Measurements from ENCODE around the gene MCM3AP. TPM values are rescaled to one million over a fixed set of nuclear protein-coding genes. Genes with fewer than 3 reads are reported as not detected.

The MCM3AP gene
- total and polyA plus RNA-seq, 9 of the 15 experiments (the other 6 are each of a cell fraction or from before 2014, with no cell fraction given), result 6.5 to 179 (median 69.6) TPM

- no peak overlapping the region; the same call in 2 of the 3 replicates for H3K27ac ChIP-seq (ENCODE audit: extremely low read depth, low read depth, low read length)
- no peaks in the 10 kb centered on the region for H3K9me1 ChIP-seq (ENCODE audit: control insufficient read depth, insufficient read depth, low read length)
- peaks cover 28% of the 10 kb centered on the region for H4K20me1 ChIP-seq (replicated peaks; ENCODE audit: control insufficient read depth, insufficient read depth, low read length)
- H2AFZ ChIP-seq (ENCODE audit: low read depth, low read length), result no peak overlapping the region
- no peak overlapping the region for H3K4me3 ChIP-seq
- no peaks in the 10 kb centered on the region for H3K27me3 ChIP-seq (ENCODE audit: control insufficient read depth in 2 of 2, insufficient read depth in 2 of 2, low read length in 2 of 2)
- H3K4me2 ChIP-seq (ENCODE audit: insufficient read depth, low read length), result no peak overlapping the region; the same call in 1 of the 2 replicates
- no peaks in the 10 kb centered on the region for H3K9me3 ChIP-seq (replicated peaks; ENCODE audit: control insufficient read depth, insufficient read depth, low read depth, low read length)
- peak overlapping the region in 1 of 2 experiments; percentile 57; a peak in 2 of 4 replicates for H3K9ac ChIP-seq (ENCODE audit: insufficient read depth in 1 of 2, low read depth in 2 of 2, low read length in 2 of 2)
- ATAC-seq (no peak), FAIRE-seq (no peak), DNase-seq (ENCODE audit: extremely low read depth in 1 of 4, low spot score in 3 of 4) (no peak)
- ChIA-PET POLR2A (interaction anchor here (2.5 kb wide), 1 partner anchor 18 kb away, joined by 9 read pairs; no protein-coding TSS in a partner anchor), CTCF (ENCODE audit: low intra/inter-chr PET ratio) (no interaction called here)
- peaks cover 55% of the 10 kb centered on the region for H3K36me3 ChIP-seq (ENCODE audit: control insufficient read depth, insufficient read depth, low read length)
- intact Hi-C loops (cut with micrococcal nuclease), result no loop called here
- H3K79me2 ChIP-seq (ENCODE audit: control insufficient read depth, insufficient read depth, low read length), result peaks cover 51% of the 10 kb centered on the region
- H3K4me1 ChIP-seq (replicated peaks in 1 of 2; ENCODE audit: control insufficient read depth in 2 of 2, insufficient read depth in 2 of 2, low read length in 2 of 2), result peaks cover 27 to 66% of the 10 kb centered on the region in 2 experiments; a peak in 4 of 5 replicates
- 83% methylated on average over 7 of the region's 7 CpGs for WGBS (ENCODE audit: insufficient coverage, low coverage, missing lambda C conversion rate)
- in situ Hi-C loops (cut with MboI), result no loop called here
- BruUV-seq (replicated peaks), result no TSS peak
- peak; percentile 90 for TF ChIP-seq TFE3 (CRISPR knock-in tag; IDR thresholded peaks at IDR 0.05)
- TF ChIP-seq, protein P1, sequence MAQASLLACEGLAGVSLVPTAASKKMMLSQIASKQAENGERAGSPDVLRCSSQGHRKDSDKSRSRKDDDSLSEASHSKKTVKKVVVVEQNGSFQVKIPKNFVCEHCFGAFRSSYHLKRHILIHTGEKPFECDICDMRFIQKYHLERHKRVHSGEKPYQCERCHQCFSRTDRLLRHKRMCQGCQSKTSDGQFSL (CRISPR knock-in tag; IDR thresholded peaks at IDR 0.05), result no peak
- TF ChIP-seq, protein P1 (tag; IDR thresholded peaks at IDR 0.05), result no peak
- TF ChIP-seq, protein P2, sequence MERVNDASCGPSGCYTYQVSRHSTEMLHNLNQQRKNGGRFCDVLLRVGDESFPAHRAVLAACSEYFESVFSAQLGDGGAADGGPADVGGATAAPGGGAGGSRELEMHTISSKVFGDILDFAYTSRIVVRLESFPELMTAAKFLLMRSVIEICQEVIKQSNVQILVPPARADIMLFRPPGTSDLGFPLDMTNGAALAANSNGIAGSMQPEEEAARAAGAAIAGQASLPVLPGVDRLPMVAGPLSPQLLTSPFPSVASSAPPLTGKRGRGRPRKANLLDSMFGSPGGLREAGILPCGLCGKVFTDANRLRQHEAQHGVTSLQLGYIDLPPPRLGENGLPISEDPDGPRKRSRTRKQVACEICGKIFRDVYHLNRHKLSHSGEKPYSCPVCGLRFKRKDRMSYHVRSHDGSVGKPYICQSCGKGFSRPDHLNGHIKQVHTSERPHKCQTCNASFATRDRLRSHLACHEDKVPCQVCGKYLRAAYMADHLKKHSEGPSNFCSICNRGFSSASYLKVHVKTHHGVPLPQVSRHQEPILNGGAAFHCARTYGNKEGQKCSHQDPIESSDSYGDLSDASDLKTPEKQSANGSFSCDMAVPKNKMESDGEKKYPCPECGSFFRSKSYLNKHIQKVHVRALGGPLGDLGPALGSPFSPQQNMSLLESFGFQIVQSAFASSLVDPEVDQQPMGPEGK (CRISPR knock-in tag; IDR thresholded peaks at IDR 0.05; ENCODE audit: borderline replicate concordance), result no peak
- TF ChIP-seq HMGN3 (IDR thresholded peaks at IDR 0.05; ENCODE audit: borderline replicate concordance, extremely low read depth, insufficient read length, low read depth, low read length), result peak; percentile 1
- TF ChIP-seq TOE1 (IDR thresholded peaks at IDR 0.05; ENCODE audit: borderline replicate concordance), result peak; percentile 62; the same call in 1 of the 2 replicates
- TF ChIP-seq TOE1 (CRISPR knock-in tag; IDR thresholded peaks at IDR 0.05; ENCODE audit: borderline replicate concordance, low read depth), result no peak
- TF ChIP-seq FOS (IDR thresholded peaks at IDR 0.05; ENCODE audit: extremely low read depth, insufficient read length), result no peak
- no peak for TF ChIP-seq ZNF282 (CRISPR knock-in tag; IDR thresholded peaks at IDR 0.05)
- TF ChIP-seq ZNF121 (CRISPR knock-in tag; conservative IDR thresholded peaks at IDR 0.05), result peak; percentile 22; the same call in 1 of the 2 replicates
- peak; percentile 43; the same call in 1 of the 2 replicates for TF ChIP-seq USF1 (CRISPR knock-in tag; IDR thresholded peaks at IDR 0.05)
- no peak for TF ChIP-seq PHF21A (IDR thresholded peaks at IDR 0.05; ENCODE audit: borderline replicate concordance, low read depth)
- TF ChIP-seq, protein P3, sequence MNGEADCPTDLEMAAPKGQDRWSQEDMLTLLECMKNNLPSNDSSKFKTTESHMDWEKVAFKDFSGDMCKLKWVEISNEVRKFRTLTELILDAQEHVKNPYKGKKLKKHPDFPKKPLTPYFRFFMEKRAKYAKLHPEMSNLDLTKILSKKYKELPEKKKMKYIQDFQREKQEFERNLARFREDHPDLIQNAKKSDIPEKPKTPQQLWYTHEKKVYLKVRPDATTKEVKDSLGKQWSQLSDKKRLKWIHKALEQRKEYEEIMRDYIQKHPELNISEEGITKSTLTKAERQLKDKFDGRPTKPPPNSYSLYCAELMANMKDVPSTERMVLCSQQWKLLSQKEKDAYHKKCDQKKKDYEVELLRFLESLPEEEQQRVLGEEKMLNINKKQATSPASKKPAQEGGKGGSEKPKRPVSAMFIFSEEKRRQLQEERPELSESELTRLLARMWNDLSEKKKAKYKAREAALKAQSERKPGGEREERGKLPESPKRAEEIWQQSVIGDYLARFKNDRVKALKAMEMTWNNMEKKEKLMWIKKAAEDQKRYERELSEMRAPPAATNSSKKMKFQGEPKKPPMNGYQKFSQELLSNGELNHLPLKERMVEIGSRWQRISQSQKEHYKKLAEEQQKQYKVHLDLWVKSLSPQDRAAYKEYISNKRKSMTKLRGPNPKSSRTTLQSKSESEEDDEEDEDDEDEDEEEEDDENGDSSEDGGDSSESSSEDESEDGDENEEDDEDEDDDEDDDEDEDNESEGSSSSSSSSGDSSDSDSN (IDR thresholded peaks at IDR 0.05; ENCODE audit: borderline replicate concordance in 1 of 2, low read depth in 2 of 2, low read length in 2 of 2), result no peak
These were observed 33.8 kb upstream of the MCM3AP start for GRCh38 chr21:46319186-46319585.

All from K562 (cell line).